ENCODE measurements around the gene SUB1.
"Not testable (repeated sequence)": the region's sequence is repeated elsewhere in the genome, so short reads cannot be mapped to it uniquely, and the experiment has no call there.

SUB1 gene

GRCh38 chr5:32585446-32586275 lies at the start of gene SUB1:
SUB1 (plus strand) TSS chr5:32585557; CDS start chr5:32588513, 2,956 bp downstream.
- peak; percentile 92 to 93 for DNase-seq (ENCODE audit: low read depth in 2 of 2)

- no peak for DNase-seq (ENCODE audit: low read depth in 2 of 2)
Observed at GRCh38 chr5:32536246-32536645, 49.1 kb upstream of the SUB1 start.

DNA sequence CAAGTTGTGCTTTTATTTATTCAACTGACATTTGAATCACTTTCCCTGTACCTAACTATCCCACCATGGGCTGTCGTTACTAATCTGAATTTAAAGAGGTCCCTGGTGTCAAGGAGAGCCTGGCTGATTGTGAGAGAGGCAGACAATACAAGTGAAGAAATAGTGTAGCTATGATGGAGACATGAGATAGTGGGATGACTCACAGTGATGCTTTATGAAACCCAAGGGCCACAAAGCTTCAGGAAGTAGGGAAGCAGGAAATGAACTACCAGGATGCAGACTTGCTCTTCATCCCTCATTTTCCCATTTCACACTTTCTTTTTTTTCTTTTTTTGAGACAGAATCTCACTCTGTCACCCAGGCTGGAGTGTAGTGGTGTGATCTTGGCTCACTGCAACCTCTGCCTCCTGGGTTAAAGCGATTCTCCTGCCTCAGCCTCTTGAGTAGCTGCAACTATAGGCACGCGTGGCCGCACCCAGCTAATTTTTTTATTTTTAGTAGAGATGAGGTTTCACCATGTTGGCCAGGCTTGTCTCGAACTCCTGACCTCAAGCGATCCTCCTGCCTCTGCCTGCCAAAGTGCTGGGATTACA lies 47.8 kb upstream of the SUB1 start:
- not testable (repeated sequence) for DNase-seq (ENCODE audit: low read depth in 2 of 2)

- DNase-seq (ENCODE audit: low read depth in 2 of 2): no peak
Observed at GRCh38 chr5:32538031-32538547, 47.3 kb upstream of the SUB1 start.

DNA sequence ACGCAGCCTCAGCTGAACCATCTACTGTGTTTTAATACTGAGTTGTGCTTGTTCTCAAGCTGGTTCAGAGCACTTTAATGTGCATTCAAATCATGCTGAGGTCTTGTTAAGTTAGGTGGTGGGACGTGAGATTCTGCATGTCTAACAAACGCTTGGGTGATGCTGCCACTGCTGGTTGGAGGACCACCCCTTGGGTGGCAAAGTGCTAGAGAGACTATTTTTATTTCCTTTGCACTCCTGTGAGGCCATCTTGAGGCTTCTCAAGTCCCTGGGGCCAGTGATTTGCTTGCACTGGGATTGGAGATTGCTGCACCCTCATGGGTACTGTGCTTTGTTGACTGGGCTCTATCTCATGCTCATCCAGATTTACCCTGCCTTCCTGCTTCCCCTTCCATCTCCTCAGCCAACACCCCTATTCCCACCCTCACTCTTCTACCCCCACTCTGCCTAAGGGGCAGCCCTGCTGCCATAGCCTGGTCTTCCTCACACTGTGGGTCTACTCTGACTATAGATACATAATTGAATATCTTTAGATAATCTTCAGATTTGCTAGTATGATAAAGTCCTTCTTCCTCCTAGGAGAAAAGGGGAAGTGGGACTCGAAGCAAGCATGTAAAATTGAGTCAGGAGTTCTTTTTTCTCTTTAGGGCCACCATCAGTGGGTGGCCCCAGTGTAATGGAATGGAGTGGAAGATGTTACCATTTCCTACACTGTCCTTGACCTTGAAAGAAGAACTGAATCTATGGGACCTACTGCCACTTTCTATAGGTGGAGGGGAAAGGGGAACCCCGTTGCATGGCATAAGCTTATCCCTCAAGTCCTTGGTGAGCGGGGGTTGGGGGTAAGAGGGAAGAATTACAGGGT lies 45.1 kb upstream of the SUB1 start:
- no peak for DNase-seq (ENCODE audit: low read depth in 2 of 2)

GRCh38 chr5:32541241-32541640 lies 44.1 kb upstream of the SUB1 start:
- no peak for DNase-seq (ENCODE audit: low read depth in 2 of 2)

DNA sequence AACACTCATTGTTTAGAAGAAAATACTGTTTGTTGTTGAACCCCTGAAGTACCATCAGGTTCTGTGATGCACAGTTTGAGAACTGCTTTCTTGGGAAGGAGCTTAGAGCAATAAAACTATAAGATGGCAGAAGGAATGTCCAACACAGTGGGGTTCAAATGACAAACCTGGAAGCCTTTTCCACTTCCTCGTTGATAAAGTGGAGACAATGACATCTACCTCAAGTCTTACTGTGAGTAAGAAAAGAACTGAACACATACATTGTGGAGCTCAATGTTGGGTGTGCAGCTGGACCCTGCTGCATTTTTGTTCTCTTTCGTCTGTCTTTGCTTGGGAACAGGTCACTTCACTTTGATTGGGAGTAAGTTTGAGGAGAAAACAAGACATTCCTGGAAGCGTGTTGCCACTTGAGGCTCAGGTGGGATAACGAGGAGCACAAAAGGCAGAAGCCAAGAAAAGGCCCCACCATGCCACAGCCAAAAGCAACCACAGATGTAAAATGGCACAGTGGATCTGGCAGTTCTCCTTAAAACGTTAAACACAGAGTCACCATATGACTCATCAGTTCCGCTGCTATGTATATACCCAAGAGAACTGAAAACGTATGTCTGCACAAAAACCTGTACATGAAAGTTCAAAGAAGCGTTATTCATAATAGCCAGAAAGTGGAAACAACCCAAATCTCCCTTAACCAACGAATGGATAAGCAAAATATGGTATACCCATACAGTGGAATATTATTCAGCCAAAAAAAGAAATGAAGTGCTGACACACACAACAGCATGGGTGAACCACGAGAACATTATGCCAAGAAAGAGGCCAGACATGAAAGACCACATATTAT lies 42.9 kb upstream of the SUB1 start:
- DNase-seq (ENCODE audit: low read depth in 2 of 2): no peak

GRCh38 chr5:32543291-32543690 lies 42.1 kb upstream of the SUB1 start:
- no peak for DNase-seq (ENCODE audit: low read depth in 2 of 2)

- DNase-seq (ENCODE audit: low read depth in 2 of 2): no peak
Observed at GRCh38 chr5:32545102-32545800, 40.1 kb upstream of the SUB1 start.

DNA sequence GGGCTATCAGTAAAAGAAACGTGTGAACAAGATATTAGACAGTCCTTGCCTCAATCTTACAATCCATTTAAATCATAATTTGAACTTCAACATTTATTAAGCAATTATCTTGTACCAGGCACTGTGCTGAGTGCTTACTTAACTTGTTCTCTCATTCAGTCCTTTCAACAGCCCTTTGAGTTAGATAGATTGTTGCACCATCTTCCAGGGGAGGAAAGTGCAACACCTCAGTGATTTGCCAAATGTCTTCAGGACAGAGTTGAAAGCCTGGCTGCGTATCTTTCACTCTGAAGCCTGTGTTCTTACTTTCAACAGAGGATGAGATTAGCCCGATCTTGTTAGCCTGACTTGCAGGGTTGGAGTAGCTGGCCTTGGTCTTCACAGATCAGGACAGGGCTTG lies 34.2 kb upstream of the SUB1 start:
- no peak for DNase-seq (ENCODE audit: low read depth in 2 of 2)

DNA sequence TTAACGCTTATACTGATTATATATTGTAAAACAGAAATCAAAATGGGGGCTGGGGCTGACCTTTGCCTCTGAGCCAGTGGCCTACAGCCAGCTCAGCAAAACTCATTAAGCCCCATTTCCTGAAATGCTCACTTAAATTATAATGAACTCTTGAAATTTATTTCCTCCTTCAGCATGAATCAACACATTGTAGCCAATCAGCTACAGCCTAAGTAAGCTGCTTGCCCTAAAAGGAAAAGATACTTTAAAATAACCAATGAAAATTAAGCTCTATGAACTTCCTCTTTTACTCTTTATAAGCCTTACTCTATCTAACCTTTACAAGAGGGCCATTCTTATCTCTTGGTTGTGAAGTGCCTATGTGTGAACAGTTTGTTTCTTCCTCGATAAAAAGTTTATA lies 33.5 kb upstream of the SUB1 start:
- DNase-seq (ENCODE audit: low read depth in 2 of 2): no peak

DNA sequence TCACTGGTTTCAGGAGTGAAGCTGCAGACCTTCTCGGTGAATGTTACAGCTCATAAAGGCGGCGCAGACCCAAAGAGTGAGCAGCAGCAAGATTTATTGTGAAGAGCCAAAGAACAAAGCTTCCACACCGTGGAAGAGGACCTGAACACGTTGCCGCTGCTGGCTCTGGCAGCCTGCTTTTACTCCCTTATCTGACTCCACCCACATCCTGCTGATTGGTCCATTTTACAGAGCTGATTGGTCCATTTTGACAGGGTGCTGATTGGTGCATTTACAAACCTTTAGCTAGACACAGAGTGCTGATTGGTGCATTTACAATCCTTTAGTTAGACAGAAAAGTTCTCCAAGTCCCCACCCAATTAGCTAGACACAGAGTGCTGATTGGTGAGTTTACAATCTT lies 32.9 kb upstream of the SUB1 start:
- DNase-seq (ENCODE audit: low read depth in 2 of 2): not testable (repeated sequence)

DNA sequence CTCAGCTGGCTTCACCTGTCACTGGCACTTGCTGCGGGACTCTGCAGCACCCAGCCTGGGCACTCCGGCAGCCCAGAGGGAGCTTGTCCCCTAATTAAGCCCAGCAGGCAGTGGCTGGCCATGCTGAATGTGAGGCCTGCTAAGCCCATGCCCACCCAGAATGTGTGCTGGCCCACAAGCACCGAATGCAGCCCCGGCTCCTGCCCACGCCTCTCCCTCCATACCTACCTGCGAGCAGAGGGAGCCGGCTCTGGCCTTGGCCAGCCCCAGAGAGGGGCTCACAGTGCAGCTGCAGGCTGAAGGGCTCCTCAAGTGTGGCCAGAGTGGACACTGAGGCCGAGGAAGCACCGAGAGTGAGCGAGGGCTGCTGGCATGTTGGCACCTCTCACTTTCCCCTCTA lies 32.4 kb upstream of the SUB1 start:
- DNase-seq (ENCODE audit: low read depth in 2 of 2): no peak

DNA sequence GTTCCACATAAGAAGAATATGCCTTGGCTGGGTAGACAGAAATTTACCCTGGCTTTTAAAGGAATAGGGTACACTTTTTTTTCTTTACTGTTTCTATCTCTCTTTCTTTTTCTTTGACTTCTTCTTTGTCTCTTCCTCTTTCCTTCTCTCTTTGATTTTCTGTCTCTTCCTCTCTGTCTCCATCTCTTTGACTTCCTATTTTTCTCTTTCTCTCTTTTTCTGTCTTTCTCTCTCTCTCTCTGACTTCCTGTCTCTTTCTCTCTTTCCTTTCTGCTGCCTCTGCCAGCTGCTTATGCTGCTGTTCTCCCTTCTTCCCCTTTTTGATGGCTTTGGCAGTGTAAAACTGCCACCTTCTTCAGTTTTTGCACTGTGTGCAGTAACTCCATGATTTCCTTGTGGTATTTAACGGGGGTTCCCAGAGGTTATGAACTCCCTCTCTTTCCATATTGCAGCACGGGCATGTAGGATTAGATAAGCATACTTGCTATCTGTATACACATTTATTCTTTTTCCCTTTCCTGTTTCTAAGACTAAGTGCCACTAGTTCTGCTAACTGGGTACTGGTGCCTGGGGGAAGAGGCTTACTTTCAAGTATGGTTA lies 31.1 kb upstream of the SUB1 start:
- DNase-seq (ENCODE audit: low read depth in 2 of 2): not testable (repeated sequence)

DNA sequence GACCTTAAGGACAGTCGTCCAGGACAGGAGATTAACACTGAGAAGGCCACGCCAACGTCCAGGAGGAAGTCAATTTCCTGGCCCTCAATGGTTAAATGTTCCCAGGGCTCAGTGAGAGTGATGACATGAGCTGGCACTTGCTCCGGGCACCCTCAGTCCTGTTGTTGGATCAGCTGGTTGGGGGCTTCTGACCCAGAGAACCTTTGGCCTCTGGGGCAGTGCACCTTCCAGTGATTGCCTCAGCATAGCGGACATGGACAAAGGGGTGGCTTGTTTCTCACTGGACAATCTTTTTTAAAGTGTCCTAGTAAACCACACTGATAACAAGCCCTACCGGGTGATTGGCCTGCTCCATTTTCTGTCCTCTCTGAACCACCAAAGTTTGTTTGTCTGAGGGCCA lies 28.8 kb upstream of the SUB1 start:
- DNase-seq (ENCODE audit: low read depth in 2 of 2): not testable (repeated sequence)

DNA sequence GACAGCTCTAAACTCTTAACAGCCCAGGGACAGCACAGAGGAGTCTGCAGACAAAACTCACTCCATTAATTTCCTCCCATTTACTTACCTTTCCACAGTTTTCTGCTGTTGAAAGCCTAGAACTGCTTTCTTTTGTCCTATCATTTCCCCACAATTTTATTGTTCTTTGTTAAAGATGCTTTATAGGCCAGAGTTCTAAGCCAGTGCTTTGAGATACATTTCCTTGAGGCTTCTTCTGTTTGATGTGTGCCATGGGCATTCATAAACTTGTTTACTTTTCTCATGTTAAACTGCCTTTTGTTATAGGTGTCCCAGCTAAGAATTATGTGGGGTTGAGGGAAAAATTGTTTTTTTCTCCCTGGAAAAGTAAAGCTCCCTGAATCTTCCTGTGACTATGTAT lies 25.9 kb upstream of the SUB1 start:
- DNase-seq (ENCODE audit: low read depth in 2 of 2): no peak

DNA sequence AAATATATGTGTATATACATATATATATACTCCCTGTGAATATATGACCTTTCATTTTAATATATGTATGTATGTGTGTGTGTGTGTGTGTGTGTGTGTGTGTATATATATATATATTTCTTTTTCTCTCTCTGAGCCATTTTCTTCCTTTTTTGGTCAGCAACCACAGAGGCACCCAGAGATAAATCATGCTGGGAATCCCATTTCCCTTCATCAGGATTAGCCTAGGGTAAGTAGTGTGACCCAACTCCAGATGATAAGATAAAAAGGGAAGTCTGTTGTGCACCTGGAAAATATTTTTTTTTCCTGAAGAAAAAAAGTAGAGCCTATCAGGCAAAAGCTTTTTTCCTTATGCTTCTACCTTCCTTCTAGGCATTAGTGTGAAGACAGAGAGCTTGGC lies 25.4 kb upstream of the SUB1 start:
- DNase-seq (ENCODE audit: low read depth in 2 of 2): no peak

- DNase-seq (ENCODE audit: low read depth in 2 of 2): no peak
Observed at GRCh38 chr5:32562056-32562455, 23.3 kb upstream of the SUB1 start.

DNA sequence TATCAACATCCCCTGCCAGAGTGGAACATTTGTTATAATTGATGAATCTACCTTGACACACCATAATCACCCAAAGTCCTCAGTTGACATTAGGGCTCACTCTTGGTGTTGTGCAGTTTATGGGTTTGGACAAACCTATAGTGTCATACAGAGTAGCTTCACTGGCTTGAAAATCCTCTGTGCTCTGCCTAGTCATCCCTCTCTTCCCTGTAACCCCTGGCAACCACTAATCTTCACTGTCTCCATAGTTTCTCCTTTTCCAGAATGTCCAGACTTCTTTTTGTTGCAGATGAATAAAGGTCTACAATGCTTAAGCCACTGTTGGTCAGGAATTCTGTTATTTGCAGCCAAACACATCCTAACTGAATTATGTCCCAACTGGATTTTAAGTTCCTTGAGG lies 22.5 kb upstream of the SUB1 start:
- DNase-seq (ENCODE audit: low read depth in 2 of 2): no peak

- no peak for DNase-seq (ENCODE audit: low read depth in 2 of 2)
Observed at GRCh38 chr5:32563614-32564013, 21.7 kb upstream of the SUB1 start.

All from stimulated activated CD8-positive, alpha-beta memory T cell treated with anti-CD3 and anti-CD28 coated beads, Interleukin-2, amount 100 ng/mL, for 1 hour (primary cell).